ENCODE data around the gene COL6A2.

GRCh38 chr21:46154155-46154954 is 56.4 kb downstream of the COL6A2 start:
- TF ChIP-seq CTCF (IDR thresholded peaks at IDR 0.05) (no peak), POLR2A (IDR thresholded peaks at IDR 0.05) (no peak), POLR2AphosphoS5 (IDR thresholded peaks at IDR 0.05) (no peak), EP300 (IDR thresholded peaks at IDR 0.05) (no peak)

Data from suprapubic skin (tissue), 4 donors.